Limb (tissue), 2 donors: Measurements from ENCODE around the gene SLC17A4.

Experiments used
- DNase-seq, 2 donors: peaks; one replicate each; pipeline ENCODE4 v3.0.0-alpha.2; 2016; ENCODE audit errors: extremely low spot score in 2 of 2

SLC17A4 gene

GRCh38 chr6:25801436-25801835, 46.9 kb downstream of the SLC17A4 start:
- DNase-seq: no peak

GRCh38 chr6:25804804-25805203, 50.3 kb downstream of the SLC17A4 start:
- no peak for DNase-seq

GRCh38 chr6:25815194-25815593, 60.7 kb downstream of the SLC17A4 start:
- no peak for DNase-seq

- DNase-seq: no peak
Measured at GRCh38 chr6:25816252-25816651, 61.7 kb downstream of the SLC17A4 start.

- DNase-seq: no peak
Measured at GRCh38 chr6:25821341-25821740, 66.8 kb downstream of the SLC17A4 start.

GRCh38 chr6:25829375-25829774, 74.8 kb downstream of the SLC17A4 start:
- DNase-seq: no peak

GRCh38 chr6:25830458-25830857, 75.9 kb downstream of the SLC17A4 start:
- no peak for DNase-seq
